ENCODE measurements around the gene VAT1.

- no peak for TF ChIP-seq CTCF (IDR thresholded peaks at IDR 0.05 in 8 of 11, conservative IDR thresholded peaks at IDR 0.05 in 3 of 11)
- TF ChIP-seq POLR2A (IDR thresholded peaks at IDR 0.05), result no peak
Observed at GRCh38 chr17:43042025-43042628, 19.9 kb upstream of the VAT1 start.
